CD4-positive, alpha-beta T cell treated with Interferon gamma for 1 hour (primary cell): ENCODE results near the gene PALB2.

Experiments
- DNase-seq: peaks from one replicate; pipeline ENCODE4 v3.0.0-alpha.2; 2020

The PALB2 gene

DNA sequence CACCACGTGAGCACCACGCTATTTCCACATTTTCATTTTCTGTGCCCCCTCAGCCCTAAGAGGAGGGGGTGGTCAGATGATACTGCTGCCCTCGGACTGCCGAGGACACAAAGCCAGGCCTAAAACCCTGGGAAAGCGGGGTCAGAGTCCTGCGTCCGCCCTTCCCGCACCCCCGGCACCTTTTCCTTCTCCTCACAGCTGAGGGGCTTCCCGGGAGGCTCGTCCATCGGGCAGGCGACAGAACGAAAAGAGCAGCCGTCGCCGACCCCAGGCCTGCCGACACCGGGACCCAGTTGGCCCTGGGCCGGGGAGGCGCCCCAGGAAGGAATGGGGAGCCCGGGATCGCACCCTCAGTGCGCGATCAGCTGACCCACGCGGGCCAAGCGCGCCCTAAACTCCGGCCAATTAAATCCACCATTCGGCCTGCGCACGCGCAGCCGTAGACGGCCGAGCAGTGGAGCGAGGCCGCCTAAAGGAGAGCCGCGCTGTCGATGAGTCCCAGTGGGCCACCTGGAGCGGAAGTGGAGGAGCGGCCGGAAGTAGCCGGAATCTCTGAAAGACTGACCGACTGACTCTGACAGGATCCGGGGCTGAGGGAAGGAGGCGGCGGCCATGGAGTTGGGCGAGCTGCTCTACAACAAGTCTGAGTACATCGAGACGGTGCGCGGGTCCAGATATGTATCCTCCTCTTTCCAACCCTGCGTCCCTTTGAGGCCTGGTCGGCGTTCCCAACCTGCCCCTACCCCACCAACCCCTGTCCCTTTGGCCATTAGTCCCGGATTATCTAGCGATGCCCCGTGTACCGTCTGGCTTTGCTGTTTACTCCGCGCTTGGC, at the start of gene PALB2, which contains the start of gene DCTN5:
Gene PALB2, minus strand, starts transcription at position 380 of the 835 bp plus-strand sequence. Its CDS starts 153 bp downstream, at position 227.
Gene DCTN5, plus strand, starts transcription at position 536 of the 835 bp plus-strand sequence. Its CDS starts 77 bp downstream, at position 613.
- peak; percentile 88 for DNase-seq

DNA sequence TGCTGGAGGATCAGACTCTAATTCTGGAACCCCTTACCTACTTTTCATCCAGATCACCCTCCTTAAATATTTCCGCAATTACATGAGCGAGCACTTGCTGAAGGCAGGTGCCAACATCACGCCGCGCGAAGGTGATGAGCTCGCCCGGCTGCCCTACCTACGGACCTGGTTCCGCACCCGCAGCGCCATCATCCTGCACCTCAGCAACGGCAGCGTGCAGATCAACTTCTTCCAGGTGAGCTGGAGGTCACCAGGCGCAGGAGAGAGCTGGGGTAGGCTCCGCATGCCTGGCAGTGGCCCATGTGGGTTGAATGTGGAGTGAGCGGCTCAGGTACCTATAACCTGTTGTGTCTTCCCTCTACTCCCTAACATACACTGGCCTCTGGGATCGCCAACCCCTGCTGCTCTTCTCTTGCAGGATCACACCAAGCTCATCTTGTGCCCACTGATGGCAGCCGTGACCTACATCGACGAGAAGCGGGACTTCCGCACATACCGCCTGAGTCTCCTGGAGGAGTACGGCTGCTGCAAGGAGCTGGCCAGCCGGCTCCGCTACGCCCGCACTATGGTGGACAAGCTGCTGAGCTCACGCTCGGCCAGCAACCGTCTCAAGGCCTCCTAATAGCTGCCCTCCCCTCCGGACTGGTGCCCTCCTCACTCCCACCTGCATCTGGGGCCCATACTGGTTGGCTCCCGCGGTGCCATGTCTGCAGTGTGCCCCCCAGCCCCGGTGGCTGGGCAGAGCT, 48.5 kb upstream of the PALB2 start:
- no peak for DNase-seq

DNA sequence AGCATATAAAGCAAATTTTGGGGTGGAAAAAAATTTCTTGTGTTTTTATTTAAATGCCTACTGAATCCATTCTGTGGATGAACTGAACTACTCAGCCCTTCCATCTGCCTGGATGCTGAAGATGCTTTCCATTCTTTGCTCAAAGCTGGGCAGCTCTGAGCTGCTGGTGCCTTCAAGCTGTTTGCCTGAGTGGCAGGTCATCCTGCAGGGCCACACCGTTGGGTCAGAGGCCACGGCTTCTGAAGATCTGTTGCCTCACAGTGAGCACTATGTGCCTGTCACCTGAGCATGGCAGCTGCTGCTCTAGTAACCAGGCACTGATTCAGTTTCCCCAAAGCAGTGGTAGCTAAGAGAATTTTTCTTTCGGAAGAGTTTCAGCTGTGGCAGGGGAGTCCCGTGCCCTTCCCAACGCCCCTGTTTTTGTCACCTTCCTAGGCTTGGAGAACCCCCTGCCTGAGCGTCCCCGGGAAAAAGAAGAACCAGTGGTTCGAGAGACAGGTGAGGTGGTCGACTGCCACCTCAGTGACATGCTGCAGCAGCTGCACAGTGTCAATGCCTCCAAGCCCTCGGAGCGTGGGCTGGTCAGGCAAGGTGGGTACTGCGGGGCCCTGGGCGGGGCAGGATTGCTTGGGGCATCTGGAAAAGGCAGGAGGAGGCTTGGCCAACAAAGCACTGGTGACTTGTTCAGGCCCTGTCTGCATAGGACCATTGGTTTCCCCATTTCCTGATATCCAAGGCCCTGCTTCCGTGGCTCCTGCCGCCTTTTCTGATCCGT, 46.1 kb upstream of the PALB2 start:
- no peak for DNase-seq

DNA sequence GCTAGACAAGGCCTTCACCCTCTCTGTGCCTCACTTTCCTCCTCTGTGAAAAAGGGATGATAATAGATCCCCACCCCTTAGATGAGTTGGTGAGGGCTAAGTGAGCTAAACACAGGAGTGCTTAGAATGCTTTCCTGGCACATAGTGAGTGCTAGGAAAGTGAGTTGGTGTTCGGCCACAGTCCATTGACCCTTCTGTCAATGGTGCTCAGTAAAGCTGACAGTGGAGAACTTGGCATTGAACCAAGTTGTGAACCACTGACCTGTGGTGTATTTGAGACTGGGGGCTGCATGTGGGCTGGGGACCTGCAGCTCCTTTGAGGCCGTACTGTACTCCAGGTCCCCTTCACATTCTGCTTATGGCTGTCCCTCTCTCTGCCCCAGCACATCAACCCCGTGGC, 42.4 kb upstream of the PALB2 start:
- no peak for DNase-seq

GRCh38 chr16:23682181-23682580, 41.1 kb upstream of the PALB2 start:
- DNase-seq, result no peak

- DNase-seq, result no peak
Measured at GRCh38 chr16:23679986-23680336, 38.9 kb upstream of the PALB2 start.

GRCh38 chr16:23679274-23679985, 38.3 kb upstream of the PALB2 start:
- peak; percentile 19 for DNase-seq

- DNase-seq, result peak; percentile 65
Measured at GRCh38 chr16:23678430-23679273, 37.5 kb upstream of the PALB2 start, which contains the start of gene PLK1. Gene PLK1 (plus strand): TSS chr16:23678889. CDS start chr16:23678933, 44 bp downstream.

- no peak for DNase-seq
Measured at GRCh38 chr16:23676924-23677480, 35.9 kb upstream of the PALB2 start.

- no peak for DNase-seq
Measured at GRCh38 chr16:23673971-23674614, 33.0 kb upstream of the PALB2 start.

- no peak for DNase-seq
Measured at GRCh38 chr16:23670137-23670776, 29.1 kb upstream of the PALB2 start.

DNA sequence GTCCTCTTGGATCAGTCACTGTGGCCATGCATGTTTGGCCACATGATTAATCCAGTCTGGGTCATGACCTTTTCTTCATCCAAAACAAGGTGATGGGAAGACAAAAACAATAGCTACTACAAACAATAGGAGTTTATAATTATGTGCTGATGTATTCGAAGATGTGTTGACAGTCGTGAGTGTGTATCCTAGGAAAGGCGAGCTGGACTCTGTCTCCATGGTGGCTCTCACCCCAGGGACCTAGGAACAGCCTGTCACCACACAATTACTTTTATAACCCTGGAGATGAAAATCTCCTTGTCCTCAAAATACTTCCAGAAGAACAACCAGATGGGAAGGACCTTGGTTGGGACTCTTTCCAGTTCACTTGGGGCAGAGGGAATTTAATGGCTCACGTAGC, 27.8 kb upstream of the PALB2 start:
- no peak for DNase-seq

DNA sequence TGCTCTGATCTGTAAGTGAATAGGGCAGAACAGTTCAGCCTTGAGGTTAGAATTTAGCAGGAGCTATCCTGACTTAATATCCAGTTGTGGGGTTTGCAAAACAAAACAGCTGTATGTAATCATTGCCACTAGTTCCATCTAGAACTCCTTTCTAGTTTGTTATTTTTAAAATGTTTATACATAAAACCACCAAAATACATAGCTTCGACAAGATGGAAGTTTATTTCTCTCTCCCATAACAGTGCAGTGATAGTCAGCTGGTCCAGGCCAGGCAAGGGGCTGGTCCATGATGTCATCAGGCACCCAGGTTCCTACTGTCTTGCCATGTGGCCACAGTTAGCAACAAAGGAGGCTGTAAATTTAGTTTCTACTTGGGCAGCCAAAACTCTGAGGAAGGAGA, 27.1 kb upstream of the PALB2 start:
- DNase-seq, result no peak

DNA sequence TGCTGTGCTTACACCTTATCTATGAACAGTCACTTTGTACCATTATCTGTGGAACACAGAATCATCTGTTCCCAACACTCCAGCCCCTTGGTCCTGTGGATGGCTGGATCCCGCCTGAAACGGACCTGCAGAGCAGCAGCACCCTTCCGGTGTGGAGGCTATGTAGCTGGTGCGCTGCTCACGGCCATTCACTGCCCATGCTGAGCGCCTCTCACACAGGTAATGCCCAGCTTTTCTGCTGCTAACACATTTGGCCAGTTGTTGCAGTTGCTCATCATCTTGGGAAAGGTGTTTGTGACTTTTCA, 26.2 kb upstream of the PALB2 start:
- DNase-seq, result no peak

GRCh38 chr16:23666571-23667354, 25.7 kb upstream of the PALB2 start:
- no peak for DNase-seq

DNA sequence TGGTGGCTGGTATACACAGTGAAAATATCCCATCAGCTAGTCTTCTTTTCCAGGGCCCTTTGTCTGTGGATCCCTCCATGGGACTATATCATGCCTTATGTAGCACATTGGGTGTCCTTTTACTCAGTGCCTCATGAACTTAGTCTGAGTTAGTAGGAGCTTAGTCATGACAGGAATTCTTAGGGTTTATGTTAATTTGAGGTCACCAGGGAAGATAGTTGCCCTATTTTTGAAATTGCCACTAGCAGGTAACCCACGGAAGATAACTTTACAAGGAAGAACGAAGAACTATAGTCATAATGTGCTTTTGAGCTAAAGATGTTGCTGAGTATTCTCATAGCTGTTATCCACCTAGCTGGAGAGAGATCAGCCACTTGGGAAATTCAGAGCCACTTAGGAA, 22.8 kb upstream of the PALB2 start:
- no peak for DNase-seq

DNA sequence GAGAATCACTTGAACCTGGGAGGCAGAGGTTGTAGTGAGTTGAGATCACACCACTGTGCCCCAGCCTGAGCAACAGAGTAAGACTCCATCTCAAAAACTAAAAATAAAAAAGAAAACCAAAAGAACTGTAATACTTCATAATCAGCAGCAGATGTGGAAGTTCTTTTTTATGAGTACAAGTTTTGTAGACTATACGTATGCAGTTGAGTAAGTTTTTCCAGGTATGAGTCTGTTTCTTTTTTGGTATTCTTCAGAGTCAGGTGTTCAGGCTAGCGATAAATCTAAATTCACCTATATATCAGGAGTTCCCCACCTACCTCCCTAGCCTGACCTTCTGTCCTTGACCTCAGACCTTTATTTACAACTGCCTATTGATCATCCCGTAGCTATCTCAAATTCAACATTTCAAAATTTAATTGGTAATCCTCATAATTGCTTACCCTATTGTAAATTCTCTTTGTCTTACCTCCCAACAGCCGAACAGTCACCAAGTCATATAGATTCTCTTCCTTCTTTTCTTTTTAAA, 10.9 kb upstream of the PALB2 start:
- no peak for DNase-seq

GRCh38 chr16:23650674-23651416, 9.7 kb upstream of the PALB2 start:
- DNase-seq, result no peak
